DOHH2 (cell line): ENCODE measurements around the gene KIF24.

Experiments
- EZH2phosphoT487 ChIP-seq: fragments of 200-600 bp; sonication (generic); IDR thresholded peaks from 2 replicates; pipeline ENCODE4 v1.6.1; 2017; ENCODE audit warnings: borderline replicate concordance, mild to moderate bottlenecking, antibody characterized with exemption, low read length, moderate library complexity, mixed read lengths
- TF ChIP-seq, protein P1 (sequence below): fragments of 200-600 bp; sonication (generic); IDR thresholded peaks from one replicate; pipeline ENCODE4 v1.5.1; 2014; ENCODE audit warnings: antibody characterized with exemption, mild to moderate bottlenecking, low read depth, low read length; ENCODE audit not compliant: poor library complexity, severe bottlenecking

DNA sequence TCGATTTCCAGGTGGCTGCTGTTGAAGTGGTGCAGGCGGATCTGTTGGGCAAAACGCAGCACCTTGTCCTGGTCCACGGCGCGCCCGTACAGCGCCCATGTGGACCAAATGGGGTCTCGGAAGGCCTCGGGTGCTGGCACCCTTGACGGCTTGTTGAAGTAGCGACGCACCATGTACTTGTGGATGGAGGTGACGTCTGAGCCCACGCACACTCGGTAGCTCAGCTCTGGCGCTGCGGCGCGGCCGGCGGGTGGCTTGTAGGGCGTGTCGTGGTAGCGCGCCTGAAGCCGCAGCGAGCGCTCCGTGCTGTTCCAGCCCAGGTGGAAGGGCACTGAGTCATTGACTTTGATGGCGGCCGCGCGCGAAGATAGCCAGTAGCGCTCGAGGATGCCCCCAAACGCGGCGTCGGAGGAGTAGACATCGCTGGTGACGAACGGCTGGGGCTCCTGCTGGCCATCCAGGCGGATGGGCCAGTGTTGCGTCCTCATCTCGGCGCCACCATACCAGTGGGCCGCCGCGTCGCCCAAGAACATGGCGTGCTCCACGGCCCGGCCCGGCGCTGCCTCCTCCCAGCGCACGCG lies 42.9 kb upstream of the KIF24 start:
- TF ChIP-seq, protein P1, sequence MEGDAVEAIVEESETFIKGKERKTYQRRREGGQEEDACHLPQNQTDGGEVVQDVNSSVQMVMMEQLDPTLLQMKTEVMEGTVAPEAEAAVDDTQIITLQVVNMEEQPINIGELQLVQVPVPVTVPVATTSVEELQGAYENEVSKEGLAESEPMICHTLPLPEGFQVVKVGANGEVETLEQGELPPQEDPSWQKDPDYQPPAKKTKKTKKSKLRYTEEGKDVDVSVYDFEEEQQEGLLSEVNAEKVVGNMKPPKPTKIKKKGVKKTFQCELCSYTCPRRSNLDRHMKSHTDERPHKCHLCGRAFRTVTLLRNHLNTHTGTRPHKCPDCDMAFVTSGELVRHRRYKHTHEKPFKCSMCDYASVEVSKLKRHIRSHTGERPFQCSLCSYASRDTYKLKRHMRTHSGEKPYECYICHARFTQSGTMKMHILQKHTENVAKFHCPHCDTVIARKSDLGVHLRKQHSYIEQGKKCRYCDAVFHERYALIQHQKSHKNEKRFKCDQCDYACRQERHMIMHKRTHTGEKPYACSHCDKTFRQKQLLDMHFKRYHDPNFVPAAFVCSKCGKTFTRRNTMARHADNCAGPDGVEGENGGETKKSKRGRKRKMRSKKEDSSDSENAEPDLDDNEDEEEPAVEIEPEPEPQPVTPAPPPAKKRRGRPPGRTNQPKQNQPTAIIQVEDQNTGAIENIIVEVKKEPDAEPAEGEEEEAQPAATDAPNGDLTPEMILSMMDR, result no peak
- TF ChIP-seq EZH2phosphoT487, result no peak
